BJ (cell line): ENCODE results near the gene BICC1. TPM values are rescaled to one million over a fixed set of nuclear protein-coding genes. Genes with fewer than 3 reads are reported as not detected.
A peak's percentile ranks its signal among the peaks of the same experiment; 100 is the strongest.

Experiments used
- CTCF ChIA-PET: fragments of 350-600 bp; formaldehyde crosslinking; extraction: SDS; loops from one replicate; lab custom pipeline; 2021; ENCODE audit warnings: antibody characterized with exemption, inconsistent platforms; lab: Yijun Ruan, JAX
- POLR2A ChIA-PET: fragments of 300-600 bp; sonication (Branson Sonifier 250); formaldehyde crosslinking; extraction: SDS; loops from one replicate; lab custom pipeline; 2021; ENCODE audit warnings: antibody characterized with exemption; lab: Charles Lee
- DNase-seq: peaks from one replicate; pipeline ENCODE4 v3.0.0-alpha.2; 2011; ENCODE audit warnings: low read depth
- H3K27me3 ChIP-seq: 2 replicates; pipeline ENCODE4 v1.6.0; 2011; ENCODE audit warnings: low read length; ENCODE audit not compliant: control insufficient read depth, insufficient read depth
- H3K36me3 ChIP-seq: 2 replicates; pipeline ENCODE4 v1.5.1; 2011; ENCODE audit warnings: low read length; ENCODE audit not compliant: control insufficient read depth, insufficient read depth
- H3K4me3 ChIP-seq: 2 replicates; pipeline ENCODE4 v1.5.1; 2011; ENCODE audit warnings: low read depth, mild to moderate bottlenecking, control low read depth, low read length
- polyA plus RNA-seq: library from polyadenylated mRNA; depleted of rRNA; stranded (reverse); fragments of >200 nt; gene quantifications from 2 replicates; pipeline ENCODE4 v1.2.3, GENCODE V29; 2011
- TF ChIP-seq, protein P1 (sequence below): IDR thresholded peaks from 2 replicates; pipeline ENCODE4 v1.5.1; 2011; ENCODE audit warnings: low read depth, mild to moderate bottlenecking, control low read depth, inconsistent platforms, low read length, moderate library complexity; ENCODE audit not compliant: insufficient read depth

BICC1 gene
- polyA plus RNA-seq, 1 experiment, result 27.0 TPM

DNA sequence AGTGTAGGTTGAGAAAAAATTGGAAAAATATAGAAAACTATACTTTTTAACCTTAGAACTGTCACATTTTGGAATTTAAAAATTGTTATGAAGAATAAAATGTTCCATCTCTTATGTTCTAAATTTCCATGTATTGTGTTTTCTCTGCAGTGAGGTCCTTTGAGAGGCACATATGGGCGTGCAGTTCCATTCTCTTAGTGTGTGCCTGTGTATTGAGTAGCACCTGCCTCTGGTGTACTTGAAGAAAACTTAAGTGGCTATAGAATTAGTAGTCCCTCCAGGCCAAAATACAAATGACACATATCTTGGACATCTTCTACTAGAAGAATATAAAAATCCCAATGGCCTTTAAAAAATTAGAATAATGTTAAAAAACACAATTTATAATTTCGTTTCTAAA is 149.2 kb downstream of the BICC1 start:
- no peak for DNase-seq
- no peak overlapping the region for H3K4me3 ChIP-seq
- TF ChIP-seq, protein P1, sequence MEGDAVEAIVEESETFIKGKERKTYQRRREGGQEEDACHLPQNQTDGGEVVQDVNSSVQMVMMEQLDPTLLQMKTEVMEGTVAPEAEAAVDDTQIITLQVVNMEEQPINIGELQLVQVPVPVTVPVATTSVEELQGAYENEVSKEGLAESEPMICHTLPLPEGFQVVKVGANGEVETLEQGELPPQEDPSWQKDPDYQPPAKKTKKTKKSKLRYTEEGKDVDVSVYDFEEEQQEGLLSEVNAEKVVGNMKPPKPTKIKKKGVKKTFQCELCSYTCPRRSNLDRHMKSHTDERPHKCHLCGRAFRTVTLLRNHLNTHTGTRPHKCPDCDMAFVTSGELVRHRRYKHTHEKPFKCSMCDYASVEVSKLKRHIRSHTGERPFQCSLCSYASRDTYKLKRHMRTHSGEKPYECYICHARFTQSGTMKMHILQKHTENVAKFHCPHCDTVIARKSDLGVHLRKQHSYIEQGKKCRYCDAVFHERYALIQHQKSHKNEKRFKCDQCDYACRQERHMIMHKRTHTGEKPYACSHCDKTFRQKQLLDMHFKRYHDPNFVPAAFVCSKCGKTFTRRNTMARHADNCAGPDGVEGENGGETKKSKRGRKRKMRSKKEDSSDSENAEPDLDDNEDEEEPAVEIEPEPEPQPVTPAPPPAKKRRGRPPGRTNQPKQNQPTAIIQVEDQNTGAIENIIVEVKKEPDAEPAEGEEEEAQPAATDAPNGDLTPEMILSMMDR, result no peak
- CTCF ChIA-PET, result no interaction called here
- no peaks in the 10 kb centered on the region for H3K36me3 ChIP-seq
- POLR2A ChIA-PET, result no interaction called here
- no peaks in the 10 kb centered on the region for H3K27me3 ChIP-seq

DNA sequence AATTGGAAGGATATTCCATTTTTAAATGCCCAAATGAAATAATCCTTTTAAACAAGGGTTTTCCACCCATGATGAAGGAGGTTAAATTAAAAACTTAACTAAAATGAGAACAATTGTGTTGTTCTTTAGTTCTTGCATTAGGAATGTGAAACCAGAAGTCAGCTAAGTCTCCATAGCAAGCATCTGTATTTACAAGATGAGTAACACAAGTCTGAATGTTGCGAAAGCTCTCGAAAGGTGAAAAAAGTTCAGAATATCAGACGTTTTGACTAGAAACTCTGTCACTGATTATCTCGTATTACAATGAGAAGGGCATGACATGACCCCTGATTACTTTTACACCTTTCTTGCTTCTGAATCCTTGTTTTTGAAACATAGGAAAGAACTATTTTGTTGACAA is 149.6 kb downstream of the BICC1 start:
- POLR2A ChIA-PET, result no interaction called here

DNA sequence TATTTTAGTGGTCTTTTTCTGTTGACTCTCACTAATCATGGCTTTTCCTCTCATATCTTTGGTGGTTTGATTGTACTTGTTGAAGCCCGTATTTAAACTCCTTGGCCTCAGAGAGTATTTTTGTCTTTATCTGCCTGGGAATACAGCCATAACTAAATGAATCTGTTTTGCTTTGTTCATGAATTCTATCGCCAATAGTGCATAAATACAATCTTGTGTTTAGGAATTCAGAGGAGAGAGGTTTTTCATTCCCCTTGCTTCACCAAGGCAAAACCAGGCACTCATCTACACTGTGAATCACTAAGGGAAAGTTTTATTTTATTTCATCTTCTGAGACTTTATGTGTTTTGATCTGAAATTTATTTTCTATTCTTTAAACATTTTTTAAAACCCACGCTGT is 152.7 kb downstream of the BICC1 start:
- ChIA-PET POLR2A (no interaction called here), CTCF (no interaction called here)
- Histone ChIP-seq H3K36me3 (no peaks in the 10 kb centered on the region), H3K4me3 (no peak overlapping the region), H3K27me3 (no peaks in the 10 kb centered on the region)
- no peak for DNase-seq
- TF ChIP-seq, protein P1, result no peak

More for the DNA sequence above, 149.6 kb downstream of the BICC1 start:
- TF ChIP-seq, protein P1, result no peak
- H3K27me3 ChIP-seq, result no peaks in the 10 kb centered on the region
- no peak for DNase-seq
- H3K4me3 ChIP-seq, result no peak overlapping the region
- no peaks in the 10 kb centered on the region for H3K36me3 ChIP-seq
- CTCF ChIA-PET, result no interaction called here

DNA sequence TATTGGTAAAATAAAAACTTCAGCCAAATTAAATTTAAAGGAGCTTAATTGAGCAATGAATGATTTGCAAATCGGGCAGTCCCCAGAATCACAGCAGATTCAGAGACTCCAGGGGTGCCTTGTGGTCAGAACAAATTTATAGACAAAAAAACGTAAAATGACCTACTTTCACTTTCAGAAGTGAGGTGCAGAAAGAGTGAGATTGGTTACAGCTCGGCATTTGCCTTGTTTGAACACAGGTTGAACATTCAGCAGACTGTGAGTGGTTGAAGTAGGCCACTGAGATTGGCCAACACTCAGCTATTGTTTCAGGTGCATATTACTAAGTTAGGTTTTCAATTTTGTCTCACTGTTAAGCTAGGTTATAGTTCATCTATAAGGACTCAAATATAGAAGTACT is 153.4 kb downstream of the BICC1 start:
- TF ChIP-seq, protein P1, result no peak
- Histone ChIP-seq H3K27me3 (no peaks in the 10 kb centered on the region), H3K36me3 (no peaks in the 10 kb centered on the region), H3K4me3 (no peak overlapping the region)
- no peak for DNase-seq
- ChIA-PET POLR2A (no interaction called here), CTCF (no interaction called here)

DNA sequence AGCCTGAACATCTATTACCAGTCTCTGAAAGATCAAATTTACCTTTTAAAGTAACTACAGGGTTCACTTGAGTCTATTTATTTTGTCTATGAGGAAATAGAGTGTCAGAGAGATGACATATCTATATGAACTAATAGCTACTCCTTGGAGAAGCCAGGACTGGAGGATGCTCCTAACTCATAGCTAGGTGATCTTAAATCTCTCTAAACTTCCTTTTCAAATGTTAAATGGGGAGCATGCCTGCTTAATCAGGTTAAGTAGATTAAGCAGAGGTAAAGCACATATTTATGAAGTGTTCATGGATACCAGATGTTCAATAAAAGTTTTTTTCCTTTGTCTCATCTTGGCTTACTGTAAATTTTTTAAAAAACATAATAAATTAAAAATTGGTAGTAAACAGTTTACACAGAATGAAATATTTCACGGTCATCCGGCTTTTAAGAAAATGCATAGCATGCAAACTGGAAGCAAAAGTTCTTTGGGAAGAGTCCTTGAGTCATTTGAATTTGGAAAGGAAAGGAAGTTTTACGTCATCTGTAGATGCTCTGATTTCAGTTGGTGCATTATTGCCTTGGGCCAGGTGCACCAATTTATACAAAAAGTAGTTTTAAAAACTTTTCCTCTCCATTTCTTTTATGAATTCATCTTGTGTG is 155.1 kb downstream of the BICC1 start:
- Histone ChIP-seq H3K4me3 (no peak overlapping the region), H3K27me3 (no peaks in the 10 kb centered on the region), H3K36me3 (no peaks in the 10 kb centered on the region)
- ChIA-PET CTCF (interaction anchor here (1.1 kb wide), 1 partner anchor 137 kb away, joined by 3 read pairs; no protein-coding TSS in a partner anchor), POLR2A (no interaction called here)
- peak; percentile 54 for DNase-seq
- TF ChIP-seq, protein P1, result no peak
